SK-N-MC (cell line): Measurements from ENCODE around the gene PHF14.

ENCODE experiments used
- EZH2 ChIP-seq: fragments of 200-600 bp; sonication (generic); IDR thresholded peaks from one replicate; pipeline ENCODE4 v1.6.1; 2017; ENCODE audit warnings: antibody characterized with exemption
- FOXP2 ChIP-seq: optimal IDR thresholded peaks from 2 replicates; pipeline ENCODE3; 2011; ENCODE audit warnings: mild to moderate bottlenecking, moderate library complexity; ENCODE audit not compliant: insufficient read depth; ENCODE audit errors: extremely low read length, control extremely low read depth
- POLR2AphosphoS5 ChIP-seq: IDR thresholded peaks from 2 replicates; pipeline ENCODE4 v1.6.1; 2012; ENCODE audit warnings: mild to moderate bottlenecking, low read depth, low read length, borderline replicate concordance

DNA sequence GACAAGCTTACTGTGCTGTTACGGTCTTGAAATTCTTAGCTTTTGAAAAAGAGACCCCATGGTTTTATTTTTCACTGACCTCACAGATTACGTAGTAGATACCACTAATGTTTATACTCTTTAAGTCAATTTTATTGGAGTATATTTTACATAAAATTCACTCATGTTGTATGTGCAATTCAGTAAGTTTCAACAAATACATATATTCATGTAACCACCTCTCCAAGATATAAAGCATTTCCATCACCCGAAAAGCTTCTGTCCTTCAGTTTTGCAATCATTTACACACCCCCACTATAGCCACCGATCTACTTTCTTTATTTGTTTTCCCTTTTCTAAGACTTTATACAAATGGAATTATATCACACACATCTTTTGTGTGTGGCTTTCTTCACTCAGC is 199.2 kb downstream of the PHF14 start:
- TF ChIP-seq EZH2 (no peak), POLR2AphosphoS5 (no peak), FOXP2 (no peak)
